ENCODE measurements around the gene HS3ST4. TPM values are rescaled to one million over a fixed set of nuclear protein-coding genes. Genes with fewer than 3 reads are reported as not detected.

Gene HS3ST4
- total RNA-seq, 4 donors from 2014 or later: 0.11 TPM; not detected in 3

DNA sequence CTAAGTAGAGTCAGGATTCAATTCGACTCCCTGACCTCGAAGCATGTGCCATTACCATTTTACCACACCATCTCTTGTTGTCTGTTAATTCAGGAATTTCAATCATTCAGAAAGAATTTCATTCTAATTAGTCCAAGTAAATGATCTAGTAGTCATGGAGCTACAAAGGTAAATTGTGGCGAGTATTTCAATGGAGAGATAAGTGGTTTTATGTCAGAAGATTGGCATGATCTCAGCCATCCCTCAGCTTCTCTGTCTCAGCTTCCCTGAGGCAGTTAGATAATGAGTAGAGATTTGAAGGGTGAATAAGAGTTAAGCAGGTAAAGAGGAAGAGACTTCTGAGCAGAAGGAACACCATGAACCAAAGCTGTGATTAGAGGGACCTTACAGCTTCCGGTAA is 93.6 kb downstream of the HS3ST4 start:
- no peak overlapping the region for H3K4me3 ChIP-seq (replicated peaks in 1 of 3)
- no peaks in the 10 kb centered on the region for H3K36me3 ChIP-seq
- no peaks in the 10 kb centered on the region for H3K9me3 ChIP-seq
- TF ChIP-seq, protein P1, sequence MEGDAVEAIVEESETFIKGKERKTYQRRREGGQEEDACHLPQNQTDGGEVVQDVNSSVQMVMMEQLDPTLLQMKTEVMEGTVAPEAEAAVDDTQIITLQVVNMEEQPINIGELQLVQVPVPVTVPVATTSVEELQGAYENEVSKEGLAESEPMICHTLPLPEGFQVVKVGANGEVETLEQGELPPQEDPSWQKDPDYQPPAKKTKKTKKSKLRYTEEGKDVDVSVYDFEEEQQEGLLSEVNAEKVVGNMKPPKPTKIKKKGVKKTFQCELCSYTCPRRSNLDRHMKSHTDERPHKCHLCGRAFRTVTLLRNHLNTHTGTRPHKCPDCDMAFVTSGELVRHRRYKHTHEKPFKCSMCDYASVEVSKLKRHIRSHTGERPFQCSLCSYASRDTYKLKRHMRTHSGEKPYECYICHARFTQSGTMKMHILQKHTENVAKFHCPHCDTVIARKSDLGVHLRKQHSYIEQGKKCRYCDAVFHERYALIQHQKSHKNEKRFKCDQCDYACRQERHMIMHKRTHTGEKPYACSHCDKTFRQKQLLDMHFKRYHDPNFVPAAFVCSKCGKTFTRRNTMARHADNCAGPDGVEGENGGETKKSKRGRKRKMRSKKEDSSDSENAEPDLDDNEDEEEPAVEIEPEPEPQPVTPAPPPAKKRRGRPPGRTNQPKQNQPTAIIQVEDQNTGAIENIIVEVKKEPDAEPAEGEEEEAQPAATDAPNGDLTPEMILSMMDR (IDR thresholded peaks at IDR 0.05): no peak
- no peak for TF ChIP-seq POLR2A (IDR thresholded peaks at IDR 0.05)
- DNase-seq: no peak
- no peaks in the 10 kb centered on the region for H3K27me3 ChIP-seq
- no peaks in the 10 kb centered on the region for H3K4me1 ChIP-seq
- intact Hi-C loops (cut with DNase I): no loop called here
- H3K27ac ChIP-seq: no peak overlapping the region
- WGBS, 2 donors: 52 to 54% methylated on average over 4 of the region's 4 CpGs

DNA sequence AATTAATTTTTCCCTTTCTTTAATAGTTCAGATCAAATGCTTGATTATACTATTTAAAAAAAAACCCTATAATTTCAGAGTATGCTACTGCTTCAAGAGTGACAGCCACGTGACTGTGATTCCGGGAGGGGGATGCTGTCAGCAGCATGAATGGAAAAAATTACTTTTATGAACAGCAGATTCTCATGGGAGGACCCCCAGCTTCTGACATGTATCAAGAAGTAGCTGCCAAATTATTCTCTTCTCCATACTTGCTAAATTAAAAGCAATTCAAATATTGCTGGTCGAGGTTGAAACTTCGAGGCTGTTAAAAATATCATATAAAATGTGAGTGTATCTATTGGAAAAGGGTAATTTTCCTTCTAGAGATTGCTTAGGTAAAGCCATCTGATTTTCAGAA is 95.0 kb downstream of the HS3ST4 start:
- Histone ChIP-seq H3K36me3 (no peaks in the 10 kb centered on the region), H3K4me3 (replicated peaks in 1 of 3) (no peak overlapping the region), H3K27ac (no peak overlapping the region), H3K27me3 (no peaks in the 10 kb centered on the region), H3K4me1 (no peaks in the 10 kb centered on the region), H3K9me3 (no peaks in the 10 kb centered on the region)
- WGBS, 2 donors: 74 to 79% methylated on average over 4 of the region's 4 CpGs
- TF ChIP-seq, protein P1 (IDR thresholded peaks at IDR 0.05): no peak
- TF ChIP-seq POLR2A (IDR thresholded peaks at IDR 0.05): no peak
- intact Hi-C loops (cut with DNase I): no loop called here
- DNase-seq: no peak

DNA sequence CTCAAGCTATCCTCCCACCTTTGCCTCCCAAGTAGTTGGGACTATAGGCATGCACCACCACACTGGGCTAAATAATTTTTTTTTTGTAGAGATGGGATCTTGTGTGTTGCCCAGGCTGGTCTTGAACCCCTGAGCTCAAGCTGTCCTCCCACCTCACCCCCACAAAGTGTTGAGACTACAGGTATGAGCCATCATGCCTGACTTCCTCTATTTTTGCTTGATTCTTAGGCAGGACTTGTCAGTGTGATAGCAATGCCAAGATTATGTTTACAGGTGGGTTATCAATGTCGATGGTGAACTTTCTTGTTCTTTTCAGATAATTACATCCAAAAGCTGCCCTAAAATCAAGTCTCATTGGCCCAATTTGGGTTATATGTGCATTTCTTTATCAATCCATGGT is 96.9 kb downstream of the HS3ST4 start:
- Histone ChIP-seq H3K36me3 (no peaks in the 10 kb centered on the region), H3K9me3 (no peaks in the 10 kb centered on the region), H3K27ac (no peak overlapping the region), H3K4me1 (no peaks in the 10 kb centered on the region), H3K4me3 (replicated peaks in 1 of 3) (no peak overlapping the region), H3K27me3 (no peaks in the 10 kb centered on the region)
- intact Hi-C loops (cut with DNase I): no loop called here
- WGBS, 2 donors: 100% methylated on average over 1 of the region's 1 CpG
- TF ChIP-seq, protein P1 (IDR thresholded peaks at IDR 0.05): no peak
- no peak for TF ChIP-seq POLR2A (IDR thresholded peaks at IDR 0.05)
- DNase-seq: no peak

DNA sequence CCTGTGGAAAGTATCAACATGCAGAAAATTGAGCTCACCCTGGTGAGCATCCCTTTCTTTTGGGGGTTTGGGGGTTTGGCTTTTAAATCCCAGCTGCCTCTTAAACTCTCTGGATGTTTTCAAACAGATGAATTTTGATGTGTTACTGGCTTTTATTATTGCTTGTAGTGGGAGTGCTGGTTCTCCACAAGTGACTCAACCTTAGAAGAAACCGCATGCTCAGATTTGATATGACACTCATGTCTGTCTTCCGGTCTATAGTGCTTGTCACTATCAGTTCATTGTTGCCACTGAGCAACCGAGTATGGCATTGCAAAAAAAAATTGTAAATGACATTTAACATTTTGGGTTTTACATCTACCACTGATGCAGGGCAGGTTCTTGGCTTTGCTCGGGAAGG is 104.5 kb downstream of the HS3ST4 start:
- no peak for DNase-seq
- Histone ChIP-seq H3K27me3 (no peaks in the 10 kb centered on the region), H3K27ac (no peak overlapping the region), H3K9me3 (no peaks in the 10 kb centered on the region), H3K36me3 (no peaks in the 10 kb centered on the region), H3K4me1 (no peaks in the 10 kb centered on the region), H3K4me3 (replicated peaks in 1 of 3) (no peak overlapping the region)
- intact Hi-C loops (cut with DNase I): no loop called here
- TF ChIP-seq, protein P1 (IDR thresholded peaks at IDR 0.05): no peak
- WGBS, 2 donors: 74 to 90% methylated on average over 4 of the region's 4 CpGs

DNA sequence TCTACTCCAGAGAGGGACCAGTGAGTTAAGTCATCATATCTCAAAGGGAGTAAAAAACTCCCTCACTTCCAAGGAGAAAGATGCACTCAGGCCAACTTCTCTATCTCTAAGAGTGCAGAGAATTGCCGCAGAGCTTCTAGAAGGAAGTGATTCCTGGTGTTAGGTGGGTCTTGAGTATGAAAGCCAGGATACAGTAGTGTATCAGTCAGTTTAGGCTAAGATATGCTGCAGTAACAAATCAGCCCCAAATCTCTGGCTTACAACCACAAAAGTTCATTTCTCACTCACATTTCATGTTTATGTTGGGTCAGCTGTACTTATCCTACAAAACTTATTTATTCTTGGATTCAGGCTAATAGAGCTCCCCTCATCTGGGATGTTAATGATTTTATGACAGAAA is 106.3 kb downstream of the HS3ST4 start:
- no peaks in the 10 kb centered on the region for H3K27me3 ChIP-seq
- WGBS, 2 donors: 91 to 100% methylated on average over 1 of the region's 1 CpG
- H3K4me1 ChIP-seq: no peaks in the 10 kb centered on the region
- H3K9me3 ChIP-seq: no peaks in the 10 kb centered on the region
- TF ChIP-seq POLR2A (IDR thresholded peaks at IDR 0.05): no peak
- TF ChIP-seq, protein P1 (IDR thresholded peaks at IDR 0.05): no peak
- H3K27ac ChIP-seq: no peak overlapping the region
- DNase-seq: no peak
- H3K4me3 ChIP-seq (replicated peaks in 1 of 3): no peak overlapping the region
- intact Hi-C loops (cut with DNase I): no loop called here
- H3K36me3 ChIP-seq: no peaks in the 10 kb centered on the region

All from thyroid gland (tissue), 4 donors.